HCEC 1CT (cell line): ENCODE data around the gene FAM20A.

Experiments used
- DNase-seq: peaks from one replicate; pipeline ENCODE4 v3.0.0-alpha.2; 2017

The FAM20A gene

GRCh38 chr17:68608515-68609130 lies 7.5 kb upstream of the FAM20A start:
- no peak for DNase-seq

GRCh38 chr17:68606451-68607307 lies 5.5 kb upstream of the FAM20A start:
- no peak for DNase-seq

GRCh38 chr17:68605914-68606313 lies 4.7 kb upstream of the FAM20A start:
- DNase-seq: no peak

DNA sequence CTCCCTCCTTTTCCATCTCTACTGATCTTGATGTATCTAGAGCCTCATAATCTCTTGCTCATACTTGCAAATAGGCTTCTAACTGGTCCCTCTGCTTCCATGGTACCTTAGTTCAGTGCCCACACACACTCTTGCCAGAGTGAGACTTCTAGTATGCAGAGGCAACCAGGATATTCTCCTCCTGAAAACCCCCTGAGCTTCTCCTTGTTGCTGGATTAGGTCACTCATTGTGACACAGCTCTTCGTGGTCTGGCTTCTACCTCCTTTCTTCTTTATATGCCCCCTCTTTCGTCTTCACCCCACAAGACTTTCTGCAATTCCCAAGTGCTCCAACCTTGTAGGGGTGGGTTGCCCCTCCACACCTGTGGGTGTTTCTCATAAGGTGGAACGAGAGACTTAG lies 2.5 kb upstream of the FAM20A start:
- no peak for DNase-seq

- no peak for DNase-seq
Observed at GRCh38 chr17:68603027-68603426, 1.9 kb upstream of the FAM20A start.

- no peak for DNase-seq
Observed at GRCh38 chr17:68602289-68602688, 1.1 kb upstream of the FAM20A start.

DNA sequence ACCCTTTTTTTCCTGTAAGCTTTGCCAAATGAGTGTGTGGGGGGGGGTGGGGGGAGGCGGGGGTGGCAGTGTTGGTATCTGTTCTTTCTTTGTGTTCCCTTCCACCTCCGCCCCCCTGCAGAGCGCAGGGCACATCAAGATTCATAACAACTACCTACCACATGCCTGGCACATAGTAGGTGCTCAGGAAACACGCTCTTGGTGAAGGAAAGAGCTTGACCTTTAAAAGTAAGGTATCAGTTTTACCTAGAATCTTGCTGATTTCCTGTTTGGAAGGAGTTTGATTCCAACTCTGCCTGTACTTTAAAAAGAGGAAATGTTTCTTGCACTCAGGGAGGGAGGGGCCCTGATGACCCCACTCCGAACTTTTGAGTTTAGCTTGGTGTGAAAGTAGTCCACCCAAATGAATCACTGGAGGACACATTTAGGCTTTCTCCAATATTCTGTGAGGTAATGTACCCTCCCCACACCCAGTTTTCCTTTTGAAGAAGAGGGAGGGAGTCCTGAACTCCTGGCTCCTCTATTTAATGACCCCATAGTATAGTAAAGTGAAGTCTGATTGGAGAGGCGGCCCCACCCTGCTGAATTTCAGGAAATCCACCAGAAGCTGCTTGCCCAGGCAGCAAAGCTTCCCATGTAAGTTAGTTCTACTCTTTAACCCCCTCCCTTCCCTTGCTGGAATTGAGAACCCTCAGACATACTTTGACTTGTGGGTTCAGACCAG lies 560 bp upstream of the FAM20A start:
- DNase-seq: no peak

DNA sequence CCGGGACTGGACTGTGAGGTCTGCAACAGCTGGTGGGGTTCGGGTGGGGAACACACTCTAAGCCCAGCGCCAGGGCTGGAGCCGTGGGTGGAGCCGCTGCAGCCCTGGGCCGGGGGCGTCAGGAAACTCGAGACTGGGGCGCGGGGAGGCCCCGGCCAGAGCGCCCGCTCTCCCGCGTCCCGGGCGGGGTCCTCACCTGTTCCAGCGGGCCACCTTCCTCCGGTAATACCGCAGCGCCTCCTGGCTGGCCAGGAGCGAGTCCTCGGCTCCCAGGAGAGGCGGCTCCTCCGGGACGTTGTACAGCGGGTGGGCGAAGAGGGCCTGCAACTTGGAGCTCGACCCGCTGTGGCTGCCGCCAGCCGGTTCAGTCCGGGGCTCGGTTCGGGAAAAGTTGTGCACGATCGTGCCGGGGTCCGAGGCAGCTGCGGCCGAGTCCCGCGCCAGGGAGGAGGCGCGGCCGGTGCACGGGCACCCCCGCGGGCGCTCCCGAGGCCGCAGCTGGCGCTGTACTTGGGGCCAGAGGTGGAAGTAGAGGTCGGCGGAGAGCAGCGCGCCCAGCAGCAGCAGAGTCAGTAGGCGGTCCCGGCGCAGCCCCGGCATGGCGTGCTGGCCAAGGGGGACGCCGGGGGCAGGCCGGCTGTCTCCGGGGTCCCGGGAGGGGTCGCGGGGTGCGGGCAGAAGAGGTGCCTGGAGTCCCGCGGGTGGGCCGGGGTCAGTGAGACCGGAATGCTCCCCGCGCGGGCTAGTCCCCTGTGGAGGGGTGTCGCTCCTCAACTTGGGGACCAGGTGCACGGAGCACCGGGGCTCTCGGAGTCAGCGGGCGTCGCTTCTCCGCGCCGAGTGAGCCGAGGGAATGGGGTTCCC lies 868 bp downstream of the FAM20A start:
- DNase-seq: no peak

DNA sequence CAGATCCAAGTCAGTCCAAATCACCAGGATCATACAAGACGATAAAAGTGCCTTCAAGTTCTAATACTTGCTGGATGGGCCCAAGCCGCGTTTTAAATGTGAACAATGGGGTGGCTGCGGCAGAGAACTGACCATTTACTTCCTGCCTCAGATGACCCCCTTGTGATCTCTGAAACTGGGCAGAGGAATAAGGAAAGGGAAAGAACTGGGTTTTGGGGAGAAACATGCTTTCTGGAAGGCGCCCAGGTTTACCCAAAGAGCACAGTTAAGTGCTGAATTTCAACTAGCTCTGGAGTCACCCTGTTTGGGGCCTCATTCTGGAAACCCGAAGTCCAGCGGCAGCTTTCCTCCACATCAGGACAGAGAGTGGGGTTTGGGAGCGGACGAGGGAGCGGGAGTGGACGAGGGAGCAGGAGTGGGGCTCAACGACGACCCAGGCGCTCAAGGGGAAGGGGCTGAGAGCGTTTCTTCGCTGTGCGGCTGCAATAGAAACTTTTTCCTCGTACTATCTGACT lies 1.6 kb downstream of the FAM20A start:
- no peak for DNase-seq

- no peak for DNase-seq
Observed at GRCh38 chr17:68599091-68599490, 2.1 kb downstream of the FAM20A start.

GRCh38 chr17:68598545-68598961 lies 2.6 kb downstream of the FAM20A start:
- no peak for DNase-seq

DNA sequence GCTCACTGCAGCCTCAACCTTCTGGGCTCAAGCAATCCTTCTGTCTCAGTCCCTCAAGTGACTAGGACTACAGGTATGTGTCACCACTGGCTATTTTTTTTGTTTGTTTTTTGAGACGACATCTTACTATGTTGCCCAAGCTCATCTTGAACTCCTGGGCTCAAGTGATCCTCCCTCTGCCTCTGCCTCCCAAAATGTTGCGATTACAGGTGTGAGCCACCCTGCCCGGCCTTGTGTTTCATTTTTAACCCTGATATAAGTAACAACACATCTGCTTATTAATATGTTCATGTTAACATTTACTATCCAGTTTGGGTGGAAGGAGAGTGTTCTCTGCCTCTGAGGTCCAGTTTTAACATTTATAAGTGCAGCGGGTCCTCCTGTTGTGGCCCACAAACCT lies 3.1 kb downstream of the FAM20A start:
- no peak for DNase-seq

DNA sequence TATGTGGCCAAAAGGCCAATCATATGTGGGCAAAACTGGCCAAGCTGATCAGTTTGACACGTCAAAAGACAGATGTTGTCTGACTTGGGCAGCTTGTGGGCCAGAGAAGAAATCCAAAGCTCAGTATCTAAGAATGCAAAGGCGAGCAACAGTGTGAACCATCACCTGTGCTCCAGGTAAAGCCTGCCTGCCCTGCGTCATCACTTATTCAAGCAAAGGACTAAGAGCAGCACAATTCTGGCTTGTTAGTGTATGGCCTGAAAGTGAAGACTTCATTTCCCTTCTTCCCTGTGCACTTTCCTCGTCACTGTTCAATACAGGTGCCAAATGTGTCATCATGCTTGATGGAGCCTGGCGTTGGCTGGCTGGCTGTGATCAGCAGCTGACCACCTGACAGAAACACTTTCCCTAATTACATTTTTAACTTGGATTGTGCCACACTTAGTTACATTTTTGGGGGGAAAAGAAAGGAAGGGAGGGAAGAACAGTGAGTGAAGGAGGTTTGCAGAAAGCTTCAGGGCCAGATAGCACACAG lies 4.7 kb downstream of the FAM20A start:
- DNase-seq: no peak

- no peak for DNase-seq
Observed at GRCh38 chr17:68595986-68596385, 5.2 kb downstream of the FAM20A start.

- DNase-seq: no peak
Observed at GRCh38 chr17:68595496-68595895, 5.7 kb downstream of the FAM20A start.

DNA sequence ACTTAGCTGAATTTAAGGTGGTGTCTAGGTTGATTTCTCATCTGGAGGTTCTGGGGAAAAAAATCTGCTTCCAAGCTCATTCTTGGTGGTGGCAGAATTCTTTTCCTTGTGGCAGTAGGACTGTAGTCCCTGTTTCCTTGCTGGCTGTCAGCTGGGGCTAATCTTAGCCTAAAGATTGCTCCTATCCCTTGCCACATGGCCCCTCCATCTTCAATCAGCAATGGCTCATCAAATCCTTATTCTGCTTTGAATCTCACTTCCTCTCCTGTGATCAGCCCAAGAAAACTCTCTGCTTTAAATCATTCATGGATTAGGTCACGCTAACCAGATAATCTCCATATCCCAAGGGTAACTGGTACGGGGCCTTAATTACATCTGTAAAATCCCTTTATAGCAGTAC lies 6.6 kb downstream of the FAM20A start:
- DNase-seq: no peak

- no peak for DNase-seq
Observed at GRCh38 chr17:68592682-68593641, 8.2 kb downstream of the FAM20A start.

GRCh38 chr17:68592009-68592408 lies 9.2 kb downstream of the FAM20A start:
- DNase-seq: no peak

DNA sequence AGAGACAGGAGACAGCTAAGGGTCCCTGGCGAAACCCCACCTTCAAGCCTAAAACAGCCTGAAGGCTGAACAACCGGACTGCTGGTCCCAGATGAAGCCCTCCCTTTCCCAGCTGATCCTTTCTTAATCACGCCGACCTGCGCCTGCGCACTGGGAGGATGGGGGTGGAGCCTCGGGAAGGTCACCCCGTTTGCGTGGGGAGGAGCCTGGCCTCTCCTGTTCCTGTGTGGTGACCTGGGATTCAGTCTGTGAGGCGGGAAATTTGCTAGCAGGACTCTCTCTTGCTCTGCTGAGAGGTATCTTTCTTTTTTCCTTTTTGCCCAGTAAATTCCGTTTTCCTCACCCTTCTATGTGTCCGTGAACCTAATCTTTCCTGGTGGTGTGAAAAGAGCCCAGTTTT lies 9.6 kb downstream of the FAM20A start:
- no peak for DNase-seq

- DNase-seq: no peak
Observed at GRCh38 chr17:68589086-68589485, 12.1 kb downstream of the FAM20A start.

- no peak for DNase-seq
Observed at GRCh38 chr17:68588362-68588761, 12.8 kb downstream of the FAM20A start.
